Prostate gland (tissue), 2 donors: Measurements from ENCODE around the gene DDX19B.

Experiments
- CTCF ChIP-seq, 4 experiments: fragments of 200-600 bp in 2 of 4; fragments of 450-650 bp in 2 of 4; sonication (generic) in 2 of 4; IDR thresholded peaks; 1 replicate in 3 of 4; 2 replicates in 1 of 4; pipeline ENCODE4 v1.5.1; 2016 to 2019; ENCODE audit warnings: antibody characterized with exemption in 4 of 4, mild to moderate bottlenecking in 2 of 4, moderate library complexity in 2 of 4
- POLR2A ChIP-seq: fragments of 450-650 bp; IDR thresholded peaks from one replicate; pipeline ENCODE4 v1.6.1; 2016; ENCODE audit warnings: antibody characterized with exemption, mild to moderate bottlenecking

GRCh38 chr16:70320121-70320520 is 21.1 kb downstream of the DDX19B start:
- TF ChIP-seq POLR2A (no peak), CTCF (IDR thresholded peaks at IDR 0.05) (no peak)
